Karpas-422 (cell line): ENCODE measurements around the gene ATL3. TPM values are rescaled to one million over a fixed set of nuclear protein-coding genes. Genes with fewer than 3 reads are reported as not detected.
"Not testable (repeated sequence)": the region's sequence is repeated elsewhere in the genome, so short reads cannot be mapped to it uniquely, and the experiment has no call there.

ENCODE experiments used
- DNase-seq: peaks from one replicate; pipeline ENCODE4 v3.0.0-alpha.2; 2015
- H2AFZ ChIP-seq: fragments of 200-600 bp; sonication (generic); 2 replicates; pipeline ENCODE4 v1.6.1; 2014; ENCODE audit warnings: antibody characterized with exemption, low read length, mixed read lengths
- H3K27ac ChIP-seq: fragments of 200-600 bp; sonication (generic); 2 replicates; pipeline ENCODE4 v1.5.1; 2014; ENCODE audit warnings: mild to moderate bottlenecking, low read length, moderate library complexity
- H3K27me3 ChIP-seq: fragments of 200-600 bp; sonication (generic); 2 replicates; pipeline ENCODE4 v1.6.1; 2014; ENCODE audit warnings: low read length, mixed read lengths
- H3K36me3 ChIP-seq: fragments of 200-600 bp; sonication (generic); 2 replicates; pipeline ENCODE4 v1.6.1; 2014; ENCODE audit warnings: low read length, mixed read lengths; ENCODE audit not compliant: insufficient read depth
- H3K4me1 ChIP-seq: fragments of 200-600 bp; sonication (generic); 2 replicates; pipeline ENCODE4 v1.6.1; 2014; ENCODE audit warnings: mild to moderate bottlenecking, low read length, mixed read lengths
- H3K4me2 ChIP-seq: fragments of 200-600 bp; sonication (generic); 2 replicates; pipeline ENCODE4 v1.6.1; 2014; ENCODE audit warnings: low read length, low read depth, mild to moderate bottlenecking; ENCODE audit not compliant: poor library complexity, severe bottlenecking
- H3K4me3 ChIP-seq: fragments of 200-600 bp; sonication (generic); 2 replicates; pipeline ENCODE4 v1.5.1; 2014; ENCODE audit warnings: mild to moderate bottlenecking, antibody characterized with exemption, low read length, mixed read lengths
- H3K79me2 ChIP-seq: fragments of 200-600 bp; sonication (generic); 2 replicates; pipeline ENCODE4 v1.6.1; 2014; ENCODE audit warnings: mild to moderate bottlenecking, low read length, mixed read lengths
- H3K9ac ChIP-seq: fragments of 200-600 bp; sonication (generic); 2 replicates; pipeline ENCODE4 v1.6.0; 2014; ENCODE audit warnings: low read length
- H3K9me2 ChIP-seq: fragments of 200-600 bp; sonication (generic), shearing (Covaris generic); replicated peaks from 2 replicates; pipeline ENCODE4 v1.6.0; 2014; ENCODE audit warnings: mild to moderate bottlenecking, low read length, moderate library complexity; ENCODE audit not compliant: insufficient read depth
- H3K9me3 ChIP-seq: fragments of 300-700, 200-600 bp; sonication (generic); 2 replicates; pipeline ENCODE4 v1.6.1; 2014; ENCODE audit warnings: low read length, mixed read lengths
- H4K20me1 ChIP-seq: fragments of 200-600 bp; sonication (generic); 2 replicates; pipeline ENCODE4 v1.6.1; 2014; ENCODE audit warnings: mild to moderate bottlenecking, antibody characterized with exemption, low read length, low read depth; ENCODE audit not compliant: insufficient read depth
- total RNA-seq: library from RNA; depleted of rRNA; stranded (reverse); fragments of >200 nt; shearing (Covaris generic); gene quantifications from 2 replicates; pipeline ENCODE4 v1.2.3, GENCODE V29; 2014; ENCODE audit warnings: low replicate concordance

Gene ATL3
- total RNA-seq, 1 experiment from 2014 or later, result 35.9 TPM

DNA sequence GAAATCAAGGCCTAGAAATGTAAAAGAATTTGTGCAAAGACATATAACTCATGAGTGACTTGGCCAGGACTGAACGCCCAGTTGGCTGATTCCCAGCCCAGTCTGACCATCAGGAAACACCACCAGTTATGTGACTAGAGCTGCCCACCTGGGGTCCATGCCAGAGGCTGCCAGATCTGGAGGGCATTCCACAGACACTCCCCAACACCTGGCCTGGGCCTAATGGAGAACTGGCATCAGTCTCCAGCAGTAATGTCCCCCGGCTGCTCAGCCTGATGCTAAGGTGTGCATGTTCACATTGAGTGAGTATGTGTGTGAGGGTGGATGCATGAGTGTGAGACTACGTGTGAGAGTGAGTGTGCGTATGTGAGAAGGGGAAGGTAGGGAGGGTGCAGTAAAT lies 72.6 kb downstream of the ATL3 start:
- Histone ChIP-seq H3K79me2 (no peaks in the 10 kb centered on the region), H3K4me3 (no peak overlapping the region), H3K9me2 (no peaks in the 10 kb centered on the region), H3K27me3 (no peaks in the 10 kb centered on the region), H2AFZ (no peak overlapping the region), H3K4me1 (no peaks in the 10 kb centered on the region), H3K9me3 (no peaks in the 10 kb centered on the region), H3K9ac (no peak overlapping the region), H4K20me1 (no peaks in the 10 kb centered on the region), H3K4me2 (no peak overlapping the region), H3K36me3 (no peaks in the 10 kb centered on the region), H3K27ac (no peak overlapping the region)
- no peak for DNase-seq

- Histone ChIP-seq H3K4me1 (no peaks in the 10 kb centered on the region), H3K4me3 (no peak overlapping the region), H3K27me3 (no peaks in the 10 kb centered on the region), H3K9me2 (no peaks in the 10 kb centered on the region), H2AFZ (no peak overlapping the region), H3K9me3 (no peaks in the 10 kb centered on the region), H3K9ac (no peak overlapping the region), H4K20me1 (no peaks in the 10 kb centered on the region), H3K4me2 (no peak overlapping the region), H3K36me3 (no peaks in the 10 kb centered on the region), H3K27ac (no peak overlapping the region), H3K79me2 (no peaks in the 10 kb centered on the region)
- DNase-seq, result no peak
Measured at GRCh38 chr11:63595296-63595695, 75.9 kb downstream of the ATL3 start.

GRCh38 chr11:63592975-63593395 lies 78.2 kb downstream of the ATL3 start:
- Histone ChIP-seq H3K9ac (no peak overlapping the region), H3K36me3 (no peaks in the 10 kb centered on the region), H3K27me3 (no peaks in the 10 kb centered on the region), H3K27ac (no peak overlapping the region), H4K20me1 (no peaks in the 10 kb centered on the region), H3K79me2 (no peaks in the 10 kb centered on the region), H3K4me1 (no peaks in the 10 kb centered on the region), H3K4me3 (no peak overlapping the region), H3K9me2 (no peaks in the 10 kb centered on the region), H2AFZ (no peak overlapping the region), H3K9me3 (no peaks in the 10 kb centered on the region), H3K4me2 (no peak overlapping the region)
- peak; percentile 62 for DNase-seq

- no peak overlapping the region for H3K4me2 ChIP-seq
- H4K20me1 ChIP-seq, result no peaks in the 10 kb centered on the region
- H3K4me1 ChIP-seq, result no peaks in the 10 kb centered on the region
- no peaks in the 10 kb centered on the region for H3K27me3 ChIP-seq
- H2AFZ ChIP-seq, result no peak overlapping the region
- no peak overlapping the region for H3K4me3 ChIP-seq
- no peaks in the 10 kb centered on the region for H3K9me2 ChIP-seq
- H3K27ac ChIP-seq, result no peak overlapping the region
- H3K79me2 ChIP-seq, result no peaks in the 10 kb centered on the region
- no peaks in the 10 kb centered on the region for H3K36me3 ChIP-seq
- no peak overlapping the region for H3K9ac ChIP-seq
- no peaks in the 10 kb centered on the region for H3K9me3 ChIP-seq
- DNase-seq, result no peak
Measured at GRCh38 chr11:63590024-63590788, 81.0 kb downstream of the ATL3 start.

DNA sequence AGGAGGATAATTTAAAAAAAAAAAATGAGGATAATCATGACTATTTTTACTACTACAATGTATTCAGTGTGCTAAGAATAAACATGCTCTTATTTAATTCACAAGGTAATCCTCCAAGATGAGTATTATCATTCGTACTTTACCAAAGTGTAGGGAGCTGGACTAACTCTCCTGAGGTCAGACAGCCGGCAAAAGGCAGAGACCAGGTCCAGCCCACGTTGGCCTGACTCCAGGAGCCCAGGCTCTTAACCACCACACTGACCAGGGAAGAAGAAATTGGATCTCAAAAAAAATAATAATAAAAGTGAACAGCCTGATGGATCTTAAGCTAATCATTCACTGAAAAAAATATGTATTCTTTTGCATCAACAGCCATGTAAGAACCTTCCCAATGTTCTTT lies 82.2 kb downstream of the ATL3 start:
- H3K9me2 ChIP-seq, result no peaks in the 10 kb centered on the region
- H3K27ac ChIP-seq, result no peak overlapping the region

DNA sequence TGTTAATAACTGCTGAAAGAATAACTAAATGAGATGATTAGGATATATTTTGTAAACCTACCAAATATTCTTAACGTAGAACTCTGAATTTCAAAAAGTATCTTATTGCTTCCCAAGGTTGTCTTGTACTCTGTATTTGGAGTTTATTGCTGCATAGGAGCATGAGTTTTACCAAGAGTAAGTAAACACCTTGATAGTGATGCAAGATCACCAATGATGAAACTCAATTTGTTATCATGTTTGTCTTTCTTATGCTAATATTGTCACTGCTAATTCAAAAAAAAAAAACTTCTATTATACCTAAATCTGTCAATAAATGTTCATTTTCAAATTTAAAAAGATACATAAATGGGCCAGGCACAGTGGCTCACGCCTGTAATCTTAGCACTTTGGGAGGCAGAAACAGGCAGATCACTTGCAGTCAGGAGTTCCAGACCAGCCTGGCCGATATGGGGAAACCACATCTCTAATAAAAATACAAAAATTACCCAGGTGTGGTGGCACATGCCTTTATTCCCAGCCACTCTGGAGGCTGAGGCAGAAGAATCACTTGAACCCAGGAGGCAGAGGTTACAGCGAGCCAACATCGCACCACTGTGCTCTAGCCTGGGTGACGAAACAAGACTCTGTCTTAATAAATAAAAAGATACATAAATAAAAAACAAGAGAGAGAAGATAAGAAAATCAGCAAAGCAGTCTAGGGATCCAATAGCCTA lies 84.6 kb downstream of the ATL3 start:
- no peak overlapping the region for H3K27ac ChIP-seq
- no peaks in the 10 kb centered on the region for H3K36me3 ChIP-seq
- peaks cover 3% of the 10 kb centered on the region; the same call in 1 of the 2 replicates for H3K9me3 ChIP-seq
- DNase-seq, result no peak
- H3K27me3 ChIP-seq, result 0 out of 2 replicates have a peak, but pooled peaks cover 2% of the 10 kb centered on the region
- no peaks in the 10 kb centered on the region for H4K20me1 ChIP-seq
- H3K9me2 ChIP-seq, result no peaks in the 10 kb centered on the region
- no peaks in the 10 kb centered on the region for H3K4me1 ChIP-seq
- H2AFZ ChIP-seq, result no peak overlapping the region
- no peaks in the 10 kb centered on the region for H3K79me2 ChIP-seq
- no peak overlapping the region for H3K4me2 ChIP-seq
- no peak overlapping the region for H3K4me3 ChIP-seq
- H3K9ac ChIP-seq, result no peak overlapping the region

More for the DNA sequence above, 82.2 kb downstream of the ATL3 start:
- no peak overlapping the region for H3K4me3 ChIP-seq
- H3K4me1 ChIP-seq, result no peaks in the 10 kb centered on the region
- no peaks in the 10 kb centered on the region for H3K27me3 ChIP-seq
- no peak overlapping the region for H3K9ac ChIP-seq
- no peaks in the 10 kb centered on the region for H4K20me1 ChIP-seq
- H2AFZ ChIP-seq, result no peak overlapping the region
- H3K4me2 ChIP-seq, result no peak overlapping the region
- no peak for DNase-seq
- H3K36me3 ChIP-seq, result no peaks in the 10 kb centered on the region
- H3K79me2 ChIP-seq, result no peaks in the 10 kb centered on the region
- no peaks in the 10 kb centered on the region for H3K9me3 ChIP-seq

GRCh38 chr11:63583357-63583677 lies 87.9 kb downstream of the ATL3 start:
- H3K9me2 ChIP-seq, result no peaks in the 10 kb centered on the region
- no peak overlapping the region for H3K9ac ChIP-seq
- peaks cover 3% of the 10 kb centered on the region; the same call in 1 of the 2 replicates for H3K9me3 ChIP-seq
- no peak overlapping the region for H3K4me3 ChIP-seq
- 0 out of 2 replicates have a peak, but pooled peaks cover 2% of the 10 kb centered on the region for H3K27me3 ChIP-seq
- no peaks in the 10 kb centered on the region for H3K4me1 ChIP-seq
- no peaks in the 10 kb centered on the region for H3K36me3 ChIP-seq
- no peak for DNase-seq
- H4K20me1 ChIP-seq, result no peaks in the 10 kb centered on the region
- no peak overlapping the region for H3K4me2 ChIP-seq
- H3K79me2 ChIP-seq, result no peaks in the 10 kb centered on the region
- no peak overlapping the region for H2AFZ ChIP-seq
- H3K27ac ChIP-seq, result no peak overlapping the region

GRCh38 chr11:63581224-63581623 lies 90.0 kb downstream of the ATL3 start:
- H3K36me3 ChIP-seq, H3K4me2 ChIP-seq, H3K4me3 ChIP-seq, H3K27ac ChIP-seq, H3K9me2 ChIP-seq, H3K9me3 ChIP-seq, H2AFZ ChIP-seq, H3K4me1 ChIP-seq, H4K20me1 ChIP-seq, DNase-seq, H3K27me3 ChIP-seq, H3K9ac ChIP-seq, H3K79me2 ChIP-seq: not testable (repeated sequence)
